Smooth muscle cell (in vitro differentiated cells): Measurements from ENCODE around the gene MTUS2. TPM values are rescaled to one million over a fixed set of nuclear protein-coding genes. Genes with fewer than 3 reads are reported as not detected.
"Not testable (repeated sequence)": the region's sequence is repeated elsewhere in the genome, so short reads cannot be mapped to it uniquely, and the experiment has no call there.

Source experiments
- DNase-seq: peaks from one replicate; lab custom pipeline; 2025; ENCODE audit not compliant: unreplicated experiment; lab: John Stamatoyannopoulos, UW
- H2AFZ ChIP-seq: fragments of 200-600 bp; sonication (generic); 2 replicates; pipeline ENCODE4 v1.6.0; 2016; ENCODE audit warnings: antibody characterized with exemption, low read depth, mild to moderate bottlenecking
- H3F3A ChIP-seq: fragments of 200-600 bp; sonication (generic); 2 replicates; pipeline ENCODE4 v1.6.0; 2017; ENCODE audit warnings: antibody characterized with exemption, low read depth
- H3K27ac ChIP-seq: fragments of 200-600 bp; sonication (generic); 2 replicates; pipeline ENCODE4 v1.5.1; 2016; ENCODE audit warnings: low read depth, mild to moderate bottlenecking
- H3K27me3 ChIP-seq: fragments of 200-600 bp; sonication (generic); 2 replicates; pipeline ENCODE4 v1.6.1; 2016; ENCODE audit warnings: low read depth, mild to moderate bottlenecking
- H3K36me3 ChIP-seq: fragments of 200-600 bp; sonication (generic); 2 replicates; pipeline ENCODE4 v1.5.1; 2016; ENCODE audit warnings: low read depth
- H3K4me1 ChIP-seq: fragments of 200-600 bp; sonication (generic); 2 replicates; pipeline ENCODE4 v1.5.1; 2016; ENCODE audit warnings: low read depth
- H3K4me2 ChIP-seq: fragments of 200-600 bp; sonication (generic); 2 replicates; pipeline ENCODE4 v1.6.0; 2016; ENCODE audit warnings: mild to moderate bottlenecking
- H3K4me3 ChIP-seq: fragments of 200-600 bp; sonication (generic); 2 replicates; pipeline ENCODE4 v1.5.1; 2016; ENCODE audit warnings: mild to moderate bottlenecking
- H3K79me2 ChIP-seq: fragments of 200-600 bp; sonication (generic); 2 replicates; pipeline ENCODE4 v1.6.0; 2016; ENCODE audit warnings: low read depth, mild to moderate bottlenecking
- H3K9ac ChIP-seq: fragments of 200-600 bp; sonication (generic); 2 replicates; pipeline ENCODE4 v1.6.0; 2016; ENCODE audit warnings: low read depth
- H3K9me3 ChIP-seq: fragments of 200-600 bp; sonication (generic); replicated peaks from 2 replicates; pipeline ENCODE4 v1.5.1; 2016; ENCODE audit warnings: low read depth
- H4K20me1 ChIP-seq: fragments of 200-600 bp; sonication (generic); 2 replicates; pipeline ENCODE4 v1.6.0; 2016; ENCODE audit warnings: low read depth
- WGBS: methylation state at CpG from one replicate; pipeline ENCODE4 v1.1.7; 2016; ENCODE audit warnings: low lambda C conversion rate; 5-methylcytosine and 5-hydroxymethylcytosine counted together
- polyA plus RNA-seq: library from polyadenylated mRNA; unstranded; fragments of >200 nt; fragmentation: Nextera tagmentation; extraction: Ambion mirVana; gene quantifications from 2 replicates; pipeline ENCODE4 v1.2.1, GENCODE V29; 2016
- total RNA-seq: library from RNA; depleted of rRNA; stranded (reverse); fragments of >200 nt; gene quantifications from 2 replicates; pipeline ENCODE4 v1.2.3, GENCODE V29; 2014
- TF ChIP-seq, protein P1 (sequence below): fragments of 200-600 bp; sonication (generic); IDR thresholded peaks from 2 replicates; pipeline ENCODE4 v1.5.1; 2017; ENCODE audit warnings: borderline replicate concordance, mild to moderate bottlenecking, antibody characterized with exemption; ENCODE audit not compliant: insufficient read depth, poor library complexity, severe bottlenecking

MTUS2 gene
- total and polyA plus RNA-seq, 2 experiments from 2014 or later = 0.06 to 0.63 TPM

DNA sequence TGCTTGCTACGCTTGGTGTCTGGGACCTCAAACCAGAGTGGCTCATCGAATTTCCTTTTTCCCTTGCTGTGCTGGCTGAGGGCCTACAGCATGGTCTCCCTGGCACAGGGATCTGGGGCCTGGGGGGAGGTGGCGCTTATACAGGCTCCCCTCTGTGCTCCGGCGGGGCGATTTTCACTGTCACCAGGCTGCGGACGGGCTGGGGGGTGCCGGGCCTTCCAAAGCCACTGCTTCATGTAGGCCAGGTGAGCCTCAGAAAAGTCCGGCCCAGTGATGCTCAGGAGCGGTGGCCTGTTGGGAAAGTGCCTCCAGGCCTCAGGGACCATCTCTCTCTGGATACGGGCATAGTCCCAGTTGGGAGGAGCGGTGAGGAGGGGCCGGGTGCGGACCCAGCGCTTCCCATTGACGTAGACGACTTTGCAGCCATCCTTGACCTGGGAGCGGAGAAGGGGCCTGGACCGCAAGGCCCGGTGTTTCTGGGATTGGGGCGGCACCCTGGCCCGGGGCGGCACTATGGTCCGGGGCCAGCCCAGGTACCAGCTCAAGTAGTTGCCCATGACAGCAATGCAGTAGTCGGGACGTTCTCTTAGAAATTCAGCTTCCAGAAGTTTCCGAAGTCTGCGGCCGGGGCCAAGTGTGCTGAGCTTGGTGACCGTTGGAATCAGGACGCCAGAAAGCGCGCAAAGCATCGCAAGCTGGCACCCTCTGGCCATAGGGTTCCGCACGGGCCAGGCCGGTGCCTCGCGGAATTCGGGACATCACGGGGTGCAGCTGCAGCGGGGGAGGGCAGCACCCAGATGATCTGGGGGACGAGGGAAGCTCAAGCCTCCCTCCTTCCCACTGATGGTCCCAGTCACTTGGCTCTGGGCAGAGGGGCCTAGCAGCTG, 519.5 kb downstream of the MTUS2 start:
- TF ChIP-seq, protein P1, sequence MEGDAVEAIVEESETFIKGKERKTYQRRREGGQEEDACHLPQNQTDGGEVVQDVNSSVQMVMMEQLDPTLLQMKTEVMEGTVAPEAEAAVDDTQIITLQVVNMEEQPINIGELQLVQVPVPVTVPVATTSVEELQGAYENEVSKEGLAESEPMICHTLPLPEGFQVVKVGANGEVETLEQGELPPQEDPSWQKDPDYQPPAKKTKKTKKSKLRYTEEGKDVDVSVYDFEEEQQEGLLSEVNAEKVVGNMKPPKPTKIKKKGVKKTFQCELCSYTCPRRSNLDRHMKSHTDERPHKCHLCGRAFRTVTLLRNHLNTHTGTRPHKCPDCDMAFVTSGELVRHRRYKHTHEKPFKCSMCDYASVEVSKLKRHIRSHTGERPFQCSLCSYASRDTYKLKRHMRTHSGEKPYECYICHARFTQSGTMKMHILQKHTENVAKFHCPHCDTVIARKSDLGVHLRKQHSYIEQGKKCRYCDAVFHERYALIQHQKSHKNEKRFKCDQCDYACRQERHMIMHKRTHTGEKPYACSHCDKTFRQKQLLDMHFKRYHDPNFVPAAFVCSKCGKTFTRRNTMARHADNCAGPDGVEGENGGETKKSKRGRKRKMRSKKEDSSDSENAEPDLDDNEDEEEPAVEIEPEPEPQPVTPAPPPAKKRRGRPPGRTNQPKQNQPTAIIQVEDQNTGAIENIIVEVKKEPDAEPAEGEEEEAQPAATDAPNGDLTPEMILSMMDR = no peak
- H3K27ac ChIP-seq = no peak overlapping the region
- no peak overlapping the region for H3K4me3 ChIP-seq
- H3K9ac ChIP-seq = no peak overlapping the region
- H4K20me1 ChIP-seq = no peaks in the 10 kb centered on the region
- no peaks in the 10 kb centered on the region for H3K27me3 ChIP-seq
- no peak for DNase-seq
- H3F3A ChIP-seq = no peaks in the 10 kb centered on the region
- no peaks in the 10 kb centered on the region for H3K4me1 ChIP-seq
- no peaks in the 10 kb centered on the region for H3K9me3 ChIP-seq
- no peak overlapping the region for H2AFZ ChIP-seq
- WGBS = 95% methylated on average over 44 of the region's 44 CpGs
- no peaks in the 10 kb centered on the region for H3K79me2 ChIP-seq
- no peak overlapping the region for H3K4me2 ChIP-seq
- no peaks in the 10 kb centered on the region for H3K36me3 ChIP-seq

DNA sequence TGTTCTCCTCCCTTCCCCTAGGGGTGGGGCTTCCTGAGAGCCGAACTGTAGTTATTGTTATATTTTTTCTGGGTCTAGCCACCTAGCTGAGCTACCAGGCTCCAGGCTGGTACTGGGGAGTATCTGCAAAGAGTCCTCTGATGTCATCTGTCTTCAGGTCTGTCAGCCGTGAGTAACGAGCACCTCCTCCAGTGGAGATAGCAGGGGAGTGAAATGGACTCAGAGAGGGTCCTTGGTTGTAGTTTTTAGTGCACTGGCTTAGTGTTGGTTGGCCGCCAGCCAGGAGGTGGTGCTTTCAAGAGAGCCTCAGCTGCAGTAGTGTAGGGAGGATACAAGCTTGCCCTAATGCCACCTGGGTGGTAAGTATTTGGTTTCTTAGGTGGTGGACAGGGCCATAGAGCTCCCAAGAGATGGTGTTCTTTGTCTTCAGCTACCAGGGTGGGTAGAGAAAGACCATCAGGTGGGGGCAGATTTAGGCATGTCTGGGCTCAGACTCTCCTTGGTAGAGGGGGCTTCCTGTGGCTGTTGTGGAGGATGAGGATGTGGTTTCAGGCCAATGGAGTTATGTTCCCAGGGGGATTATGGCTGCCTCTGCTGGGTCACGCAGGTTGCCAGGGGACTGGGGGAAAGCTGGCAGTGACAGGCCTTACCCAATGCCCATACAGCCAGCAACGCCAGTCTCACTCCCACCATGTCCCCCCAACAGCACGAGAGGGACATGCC, 525.9 kb downstream of the MTUS2 start:
- WGBS = 75% methylated on average over 6 of the region's 7 CpGs
- not testable (repeated sequence) for H3F3A ChIP-seq, H3K27me3 ChIP-seq, H3K9me3 ChIP-seq, H4K20me1 ChIP-seq, H3K4me3 ChIP-seq, H3K27ac ChIP-seq, H3K9ac ChIP-seq, H2AFZ ChIP-seq, H3K36me3 ChIP-seq, H3K4me2 ChIP-seq, DNase-seq, H3K79me2 ChIP-seq, H3K4me1 ChIP-seq

DNA sequence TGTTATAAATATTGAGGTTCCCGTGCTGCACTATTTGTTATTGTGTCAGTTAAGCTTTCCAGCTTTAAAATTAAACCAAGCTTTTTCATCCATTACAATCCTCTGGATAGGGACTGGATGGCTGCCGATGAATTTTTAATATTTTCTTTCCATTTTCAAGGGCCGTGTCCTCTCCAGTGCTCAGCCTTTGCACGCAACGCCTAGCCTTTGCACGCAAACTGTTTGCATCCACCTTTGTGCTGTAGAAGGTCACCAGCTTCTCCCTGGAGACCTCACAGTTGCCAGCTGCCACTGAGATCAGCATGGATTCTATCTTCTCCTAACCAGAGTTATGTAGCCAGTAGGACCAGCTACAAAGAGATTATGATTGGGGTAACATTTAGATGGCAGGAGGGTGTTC, 534.9 kb downstream of the MTUS2 start:
- no peak overlapping the region for H2AFZ ChIP-seq
- H3F3A ChIP-seq = no peaks in the 10 kb centered on the region
- H3K27me3 ChIP-seq = no peaks in the 10 kb centered on the region
- DNase-seq = no peak
- no peak overlapping the region for H3K4me3 ChIP-seq
- H3K79me2 ChIP-seq = no peaks in the 10 kb centered on the region
- no peaks in the 10 kb centered on the region for H3K4me1 ChIP-seq
- no peak overlapping the region for H3K27ac ChIP-seq
- H4K20me1 ChIP-seq = no peaks in the 10 kb centered on the region
- no peaks in the 10 kb centered on the region for H3K9me3 ChIP-seq
- H3K4me2 ChIP-seq = no peak overlapping the region
- TF ChIP-seq, protein P1 = no peak
- H3K36me3 ChIP-seq = no peaks in the 10 kb centered on the region
- 88% methylated on average over 6 of the region's 6 CpGs for WGBS
- no peak overlapping the region for H3K9ac ChIP-seq

DNA sequence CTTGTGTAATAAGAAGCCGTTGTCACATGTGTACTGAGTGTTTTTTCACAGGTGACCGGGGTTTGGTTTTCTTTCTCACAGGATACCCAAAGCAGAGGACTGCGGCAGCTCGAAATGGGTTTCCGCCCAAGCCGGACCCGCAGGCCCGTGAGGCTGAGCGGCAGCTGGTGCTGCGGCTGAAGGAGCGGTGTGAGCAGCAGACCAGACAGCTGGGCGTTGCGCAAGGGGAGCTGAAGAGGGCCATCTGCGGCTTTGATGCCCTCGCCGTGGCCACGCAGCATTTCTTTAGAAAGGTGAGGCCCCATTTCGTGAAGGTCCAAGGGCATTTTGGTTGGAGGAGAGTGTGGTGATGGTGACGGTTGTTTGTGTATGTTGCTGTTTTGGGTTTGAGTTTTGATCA, 539.0 kb downstream of the MTUS2 start:
- WGBS = 93% methylated on average over 19 of the region's 19 CpGs
- no peak for DNase-seq

More for the DNA sequence above, 539.0 kb downstream of the MTUS2 start:
- TF ChIP-seq, protein P1 = no peak
- no peak overlapping the region for H3K4me3 ChIP-seq
- H3K4me2 ChIP-seq = no peak overlapping the region
- no peak overlapping the region for H3K9ac ChIP-seq
- no peaks in the 10 kb centered on the region for H3K36me3 ChIP-seq
- no peaks in the 10 kb centered on the region for H3F3A ChIP-seq
- H4K20me1 ChIP-seq = no peaks in the 10 kb centered on the region
- no peaks in the 10 kb centered on the region for H3K79me2 ChIP-seq
- no peaks in the 10 kb centered on the region for H3K4me1 ChIP-seq
- no peaks in the 10 kb centered on the region for H3K27me3 ChIP-seq
- no peaks in the 10 kb centered on the region for H3K9me3 ChIP-seq
- H3K27ac ChIP-seq = no peak overlapping the region
- H2AFZ ChIP-seq = no peak overlapping the region
